Anterior cingulate cortex (tissue), 58 donors: ENCODE results near the gene IL3.

Experiments used
- DNase-seq, 58 donors: peaks; one replicate each; lab custom pipeline; 2025; lab: John Stamatoyannopoulos, UW

Gene IL3

GRCh38 chr5:132087176-132087575 is 26.7 kb downstream of the IL3 start:
- DNase-seq: no peak

GRCh38 chr5:132087661-132088060 is 27.2 kb downstream of the IL3 start:
- no peak for DNase-seq

GRCh38 chr5:132089363-132089762 is 28.9 kb downstream of the IL3 start:
- no peak for DNase-seq

- no peak for DNase-seq
Observed at GRCh38 chr5:132090107-132090506, 29.7 kb downstream of the IL3 start.

GRCh38 chr5:132093271-132093670 is 32.8 kb downstream of the IL3 start:
- no peak for DNase-seq

GRCh38 chr5:132094393-132095076 is 34.1 kb downstream of the IL3 start:
- no peak for DNase-seq

- no peak for DNase-seq
Observed at GRCh38 chr5:132095077-132095410, 34.6 kb downstream of the IL3 start.

- no peak for DNase-seq
Observed at GRCh38 chr5:132095424-132095972, 35.0 kb downstream of the IL3 start.

- no peak for DNase-seq
Observed at GRCh38 chr5:132096904-132097303, 36.4 kb downstream of the IL3 start.

- no peak for DNase-seq
Observed at GRCh38 chr5:132098151-132098594, 37.7 kb downstream of the IL3 start.

GRCh38 chr5:132098621-132099020 is 38.2 kb downstream of the IL3 start:
- DNase-seq: no peak

- DNase-seq: no peak
Observed at GRCh38 chr5:132099076-132099748, 38.8 kb downstream of the IL3 start.

GRCh38 chr5:132099905-132100304 is 39.5 kb downstream of the IL3 start:
- DNase-seq: no peak

GRCh38 chr5:132100672-132101261 is 40.3 kb downstream of the IL3 start:
- no peak for DNase-seq

GRCh38 chr5:132101385-132101880 is 41.0 kb downstream of the IL3 start:
- no peak for DNase-seq

GRCh38 chr5:132102101-132102701 is 41.7 kb downstream of the IL3 start:
- no peak for DNase-seq

- DNase-seq: no peak
Observed at GRCh38 chr5:132102944-132103331, 42.5 kb downstream of the IL3 start.

- peak in 2 of 58 donors; percentile 3 to 45 for DNase-seq
Observed at GRCh38 chr5:132103332-132103951, 43.0 kb downstream of the IL3 start.

GRCh38 chr5:132103969-132104391 is 43.5 kb downstream of the IL3 start:
- no peak for DNase-seq

- DNase-seq: no peak
Observed at GRCh38 chr5:132104556-132104955, 44.1 kb downstream of the IL3 start.

- DNase-seq: no peak
Observed at GRCh38 chr5:132105688-132106087, 45.2 kb downstream of the IL3 start.
